Neural cell (in vitro differentiated cells): ENCODE results near the gene RPL28.

ENCODE experiments used
- REST ChIP-seq: IDR thresholded peaks from 2 replicates; pipeline ENCODE4 v1.6.1; 2012; ENCODE audit warnings: borderline replicate concordance
- TF ChIP-seq, protein P1 (sequence below): fragments of 450-650 bp; IDR thresholded peaks from 2 replicates; pipeline ENCODE4 v1.5.1; 2014; ENCODE audit warnings: antibody characterized with exemption, mild to moderate bottlenecking, moderate library complexity; ENCODE audit not compliant: poor library complexity, severe bottlenecking

DNA sequence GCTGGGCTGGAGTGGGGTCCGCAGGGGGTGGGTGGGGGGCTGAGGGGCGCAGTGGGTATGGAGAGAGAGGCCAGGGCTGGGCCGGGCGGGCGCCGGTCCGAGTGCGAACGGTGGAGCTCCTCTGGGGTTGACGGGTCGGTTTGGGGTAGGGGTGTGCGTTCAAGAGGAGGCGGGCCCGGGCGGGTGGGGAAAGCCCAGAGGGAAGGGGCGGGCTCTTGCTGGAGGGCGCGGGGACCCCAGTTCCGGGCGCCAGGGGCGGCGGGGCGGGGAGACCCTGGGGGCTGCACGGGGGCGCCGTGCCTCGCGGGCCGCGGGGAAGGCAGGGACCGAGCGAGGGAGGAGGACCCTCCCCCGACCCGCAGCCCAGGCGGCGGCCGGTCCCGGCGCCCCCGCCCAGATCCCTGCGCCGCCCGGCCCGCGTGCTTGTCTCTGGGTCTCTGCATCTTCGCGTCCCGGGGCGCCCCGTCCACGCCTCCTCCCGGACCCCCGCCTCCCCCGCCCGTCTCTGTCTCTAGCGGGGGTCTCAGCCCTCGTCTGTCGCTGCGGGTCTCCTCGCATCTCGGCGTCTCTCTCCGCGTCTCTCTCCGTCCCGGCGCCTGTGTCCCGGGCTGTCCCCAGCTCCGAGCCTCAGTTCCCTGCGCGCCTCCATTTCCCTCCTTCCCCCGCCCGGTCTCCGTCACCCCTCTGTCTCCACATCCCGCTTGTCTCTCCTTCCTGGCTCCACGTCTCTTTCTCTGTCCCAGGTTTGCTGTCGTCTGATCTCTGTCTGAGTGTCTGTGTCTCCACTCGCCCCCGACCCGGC is 65.6 kb downstream of the RPL28 start:
- TF ChIP-seq, protein P1, sequence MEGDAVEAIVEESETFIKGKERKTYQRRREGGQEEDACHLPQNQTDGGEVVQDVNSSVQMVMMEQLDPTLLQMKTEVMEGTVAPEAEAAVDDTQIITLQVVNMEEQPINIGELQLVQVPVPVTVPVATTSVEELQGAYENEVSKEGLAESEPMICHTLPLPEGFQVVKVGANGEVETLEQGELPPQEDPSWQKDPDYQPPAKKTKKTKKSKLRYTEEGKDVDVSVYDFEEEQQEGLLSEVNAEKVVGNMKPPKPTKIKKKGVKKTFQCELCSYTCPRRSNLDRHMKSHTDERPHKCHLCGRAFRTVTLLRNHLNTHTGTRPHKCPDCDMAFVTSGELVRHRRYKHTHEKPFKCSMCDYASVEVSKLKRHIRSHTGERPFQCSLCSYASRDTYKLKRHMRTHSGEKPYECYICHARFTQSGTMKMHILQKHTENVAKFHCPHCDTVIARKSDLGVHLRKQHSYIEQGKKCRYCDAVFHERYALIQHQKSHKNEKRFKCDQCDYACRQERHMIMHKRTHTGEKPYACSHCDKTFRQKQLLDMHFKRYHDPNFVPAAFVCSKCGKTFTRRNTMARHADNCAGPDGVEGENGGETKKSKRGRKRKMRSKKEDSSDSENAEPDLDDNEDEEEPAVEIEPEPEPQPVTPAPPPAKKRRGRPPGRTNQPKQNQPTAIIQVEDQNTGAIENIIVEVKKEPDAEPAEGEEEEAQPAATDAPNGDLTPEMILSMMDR = no peak
- no peak for TF ChIP-seq REST
